ENCODE results near the gene OGFOD3.

DNA sequence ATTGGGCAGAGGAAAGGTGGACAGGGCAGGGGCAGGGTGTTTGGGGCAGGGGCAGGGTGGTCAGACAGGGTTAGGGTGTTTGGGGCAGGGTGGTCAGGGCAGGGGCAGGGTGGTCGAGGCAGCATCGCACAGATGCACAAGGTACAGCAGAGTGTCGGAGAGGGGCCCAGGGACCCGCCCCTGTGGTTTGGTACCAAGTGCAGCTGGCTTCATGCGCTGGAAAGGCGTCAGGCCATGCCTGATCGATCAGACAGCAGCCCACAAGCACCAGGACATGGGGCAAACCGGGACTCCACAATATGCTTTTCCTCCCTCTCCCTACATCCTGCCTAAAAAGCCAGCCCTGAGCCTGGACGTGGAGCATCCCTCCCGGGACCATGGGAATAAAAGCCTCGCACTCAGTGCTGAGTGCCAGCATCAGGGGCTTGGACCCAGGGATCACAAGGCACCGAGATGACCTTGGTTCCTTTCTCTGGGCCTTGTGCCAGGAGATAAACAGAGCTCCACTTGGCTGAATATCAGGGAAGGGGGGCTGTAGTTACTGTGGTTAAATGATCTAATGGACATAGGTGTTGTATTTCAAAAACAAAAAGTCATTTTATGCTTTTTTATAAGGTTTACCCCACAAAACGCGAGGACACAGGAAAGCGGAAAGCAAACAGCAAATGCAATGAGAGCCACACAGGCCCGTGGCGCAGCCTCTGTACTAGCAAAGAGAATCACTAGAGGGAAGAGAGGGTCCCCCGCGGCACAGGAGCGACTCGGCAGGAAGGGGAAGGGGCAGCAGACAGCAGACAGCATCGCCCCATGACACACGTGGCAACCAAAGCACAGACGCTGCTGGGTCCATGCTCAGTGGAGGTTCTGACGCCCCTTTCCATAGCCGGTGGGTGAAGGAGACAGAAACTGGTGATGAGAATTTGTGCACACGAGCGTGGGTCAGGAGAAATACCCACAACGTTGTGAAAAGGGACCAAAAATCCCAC, 5.6 kb downstream of the OGFOD3 start:
- TF ChIP-seq, protein P1, sequence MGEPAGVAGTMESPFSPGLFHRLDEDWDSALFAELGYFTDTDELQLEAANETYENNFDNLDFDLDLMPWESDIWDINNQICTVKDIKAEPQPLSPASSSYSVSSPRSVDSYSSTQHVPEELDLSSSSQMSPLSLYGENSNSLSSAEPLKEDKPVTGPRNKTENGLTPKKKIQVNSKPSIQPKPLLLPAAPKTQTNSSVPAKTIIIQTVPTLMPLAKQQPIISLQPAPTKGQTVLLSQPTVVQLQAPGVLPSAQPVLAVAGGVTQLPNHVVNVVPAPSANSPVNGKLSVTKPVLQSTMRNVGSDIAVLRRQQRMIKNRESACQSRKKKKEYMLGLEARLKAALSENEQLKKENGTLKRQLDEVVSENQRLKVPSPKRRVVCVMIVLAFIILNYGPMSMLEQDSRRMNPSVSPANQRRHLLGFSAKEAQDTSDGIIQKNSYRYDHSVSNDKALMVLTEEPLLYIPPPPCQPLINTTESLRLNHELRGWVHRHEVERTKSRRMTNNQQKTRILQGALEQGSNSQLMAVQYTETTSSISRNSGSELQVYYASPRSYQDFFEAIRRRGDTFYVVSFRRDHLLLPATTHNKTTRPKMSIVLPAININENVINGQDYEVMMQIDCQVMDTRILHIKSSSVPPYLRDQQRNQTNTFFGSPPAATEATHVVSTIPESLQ (CRISPR knock-in tag; IDR thresholded peaks at IDR 0.05): no peak
- TF ChIP-seq SIRT6 (IDR thresholded peaks at IDR 0.05; ENCODE audit: low read depth, low read length) (no peak), EP300 (IDR thresholded peaks at IDR 0.05; ENCODE audit: low read length) (no peak), NFE2 (IDR thresholded peaks at IDR 0.05; ENCODE audit: low read depth) (no peak)
